ENCODE measurements around the gene IGFN1.
"Not testable (repeated sequence)": the region's sequence is repeated elsewhere in the genome, so short reads cannot be mapped to it uniquely, and the experiment has no call there.

Gene IGFN1

GRCh38 chr1:201218409-201218808 is 27.8 kb downstream of the IGFN1 start:
- no peak for DNase-seq

- DNase-seq: no peak
Observed at GRCh38 chr1:201219481-201220387, 29.1 kb downstream of the IGFN1 start.

- DNase-seq: no peak
Observed at GRCh38 chr1:201220388-201220715, 29.7 kb downstream of the IGFN1 start.

- no peak for DNase-seq
Observed at GRCh38 chr1:201221201-201221846, 30.7 kb downstream of the IGFN1 start.

GRCh38 chr1:201222125-201222524 is 31.5 kb downstream of the IGFN1 start:
- no peak for DNase-seq

- no peak for DNase-seq
Observed at GRCh38 chr1:201223852-201224665, 33.4 kb downstream of the IGFN1 start.

GRCh38 chr1:201224666-201225370 is 34.2 kb downstream of the IGFN1 start:
- peak; percentile 41 for DNase-seq

- no peak for DNase-seq
Observed at GRCh38 chr1:201226178-201226514, 35.5 kb downstream of the IGFN1 start.

- DNase-seq: no peak
Observed at GRCh38 chr1:201226859-201227488, 36.4 kb downstream of the IGFN1 start.

GRCh38 chr1:201228011-201228983 is 37.7 kb downstream of the IGFN1 start:
- DNase-seq: no peak

GRCh38 chr1:201229095-201229494 is 38.5 kb downstream of the IGFN1 start:
- DNase-seq: no peak

GRCh38 chr1:201229771-201230635 is 39.4 kb downstream of the IGFN1 start:
- DNase-seq: peak; percentile 58

- no peak for DNase-seq
Observed at GRCh38 chr1:201230676-201231075, 40.1 kb downstream of the IGFN1 start.

- DNase-seq: not testable (repeated sequence)
Observed at GRCh38 chr1:201239646-201240045, 49.0 kb downstream of the IGFN1 start.

- no peak for DNase-seq
Observed at GRCh38 chr1:201240171-201240570, 49.5 kb downstream of the IGFN1 start.

GRCh38 chr1:201241736-201242135 is 51.1 kb downstream of the IGFN1 start:
- DNase-seq: no peak

GRCh38 chr1:201245082-201245481 is 54.5 kb downstream of the IGFN1 start:
- DNase-seq: no peak

GRCh38 chr1:201248721-201249559 is 58.3 kb downstream of the IGFN1 start:
- DNase-seq: no peak
